HG02678 (cell line): Measurements from ENCODE around the gene TNS3.
"Not testable (repeated sequence)": the region's sequence is repeated elsewhere in the genome, so short reads cannot be mapped to it uniquely, and the experiment has no call there.

ENCODE experiments used
- ATAC-seq: cut with Tn5 transposase; IDR thresholded peaks from one replicate; pipeline ENCODE4 v1.9.1; 2021; ENCODE audit warnings: mild to moderate bottlenecking, moderate library complexity; ENCODE audit not compliant: unreplicated experiment

Gene TNS3

DNA sequence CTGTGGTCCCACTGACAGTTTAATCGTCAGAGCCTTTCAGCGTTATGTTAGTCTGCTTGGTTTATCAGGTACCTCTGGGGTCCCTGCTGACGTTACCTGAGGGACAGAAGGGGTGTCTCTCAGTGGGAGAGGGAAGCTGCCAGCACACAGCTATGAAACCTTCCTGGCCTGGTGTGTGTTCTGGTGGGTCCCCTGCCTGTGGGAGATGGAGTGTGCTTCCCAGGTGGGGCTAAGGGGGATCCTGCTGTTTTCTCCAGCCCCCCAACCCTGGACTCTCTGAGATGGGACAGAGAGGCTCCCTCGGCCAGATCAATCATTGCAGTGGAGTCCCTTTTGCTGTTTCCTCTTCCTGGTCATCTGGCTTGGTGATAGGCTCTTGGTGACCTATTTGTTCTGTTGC lies 308.8 kb downstream of the TNS3 start:
- ATAC-seq, result no peak

DNA sequence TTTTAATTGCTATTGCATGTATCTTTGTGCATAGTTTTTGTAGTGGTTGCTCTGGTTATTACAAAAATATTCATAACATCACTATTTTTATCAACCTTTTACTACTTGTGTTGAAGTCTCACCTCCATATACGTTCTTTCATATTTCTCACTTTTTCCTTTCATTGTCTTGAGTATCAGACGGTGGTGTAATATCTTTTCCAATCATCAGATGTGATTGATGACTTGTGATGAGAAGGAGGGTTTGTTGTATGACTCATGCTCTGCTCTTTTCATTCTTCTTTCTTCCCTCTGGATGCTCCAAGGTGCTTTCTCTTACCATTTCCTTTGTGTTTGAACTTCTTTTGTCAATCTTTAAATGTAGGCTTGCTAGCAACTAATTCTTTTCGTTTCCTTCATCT lies 310.2 kb downstream of the TNS3 start:
- ATAC-seq, result no peak

DNA sequence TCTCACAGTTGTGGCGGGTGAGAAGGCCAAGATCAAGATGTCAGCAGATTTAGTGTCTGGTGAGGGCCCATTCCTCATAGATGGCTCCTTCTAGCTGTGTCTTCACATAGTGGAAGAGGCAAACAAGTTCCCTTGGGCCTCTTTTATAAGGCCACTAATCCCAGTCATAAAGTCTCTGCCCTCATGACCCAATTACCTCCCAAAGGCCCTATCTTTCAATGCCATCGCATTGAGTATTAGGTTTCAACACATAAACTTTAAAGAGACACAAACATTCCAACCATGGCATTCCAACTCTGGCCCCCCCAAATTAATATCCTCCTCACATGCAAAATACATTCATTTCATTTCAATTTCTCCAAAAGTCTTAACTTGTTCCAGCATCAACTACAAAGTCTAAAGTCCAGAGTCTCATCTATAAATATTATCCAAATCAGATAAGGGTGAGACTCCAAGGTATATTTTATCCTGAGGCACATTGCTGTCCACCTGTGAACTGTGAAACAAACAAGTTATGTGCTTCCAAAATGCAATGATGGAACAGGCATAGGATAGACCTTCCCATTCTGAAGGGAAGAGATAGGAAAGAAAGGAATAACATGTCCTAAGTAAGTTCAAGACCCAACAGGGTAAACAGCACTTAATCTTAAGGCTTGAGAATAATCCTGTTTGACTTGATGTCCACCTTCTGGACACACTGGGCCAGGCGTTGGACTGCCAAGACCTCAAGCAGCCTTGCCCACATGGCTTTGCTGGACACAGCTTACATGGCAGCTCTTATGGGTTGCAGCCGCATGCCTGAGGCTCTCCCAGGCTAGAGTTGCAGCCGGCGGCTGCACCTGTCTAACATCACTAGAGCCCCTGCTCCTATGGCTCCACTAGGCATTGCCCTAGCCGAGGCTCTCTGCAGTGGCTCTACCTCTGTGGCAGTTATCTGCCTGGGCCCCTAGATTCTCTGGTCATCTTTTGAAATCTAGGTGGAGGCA lies 312.8 kb downstream of the TNS3 start:
- ATAC-seq, result no peak

DNA sequence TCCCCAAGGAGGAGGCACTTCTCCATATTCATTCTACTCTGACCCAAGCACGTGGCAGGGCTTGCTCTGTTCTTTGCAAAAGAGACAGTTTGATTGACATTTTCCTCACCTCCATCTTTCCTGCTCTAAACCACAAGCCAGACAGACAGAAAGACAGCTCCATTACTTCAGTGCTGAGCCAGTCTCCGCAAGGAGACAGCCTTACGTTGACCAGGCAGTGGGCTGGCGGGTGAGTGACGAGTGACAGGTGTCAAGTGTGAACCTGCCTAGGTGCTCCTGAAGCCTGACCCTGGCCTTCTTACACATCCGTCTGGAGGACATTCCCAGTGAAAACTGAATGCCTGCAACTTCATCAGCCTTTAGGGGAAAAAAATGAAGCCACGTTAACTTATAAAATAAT lies 314.6 kb downstream of the TNS3 start:
- ATAC-seq, result no peak

DNA sequence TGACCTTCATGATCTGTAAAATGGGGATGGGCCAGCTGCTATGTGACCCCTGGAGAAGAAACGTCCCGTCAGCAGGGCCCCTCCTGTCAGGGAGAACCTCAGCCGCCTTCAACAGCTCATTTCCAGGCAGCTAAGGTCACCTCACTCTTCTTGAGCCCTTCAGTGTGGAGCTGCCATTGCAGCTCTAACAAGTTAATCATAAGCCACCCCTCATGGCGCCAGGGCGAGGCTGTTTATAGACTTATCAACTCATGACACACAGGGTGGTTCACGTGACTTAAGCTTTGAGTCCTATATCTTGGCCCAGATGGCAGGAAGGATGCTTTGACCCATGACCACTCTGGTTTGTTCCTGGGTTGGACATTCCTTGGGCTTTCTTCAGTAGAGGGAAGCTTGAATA lies 315.1 kb downstream of the TNS3 start:
- ATAC-seq, result no peak

DNA sequence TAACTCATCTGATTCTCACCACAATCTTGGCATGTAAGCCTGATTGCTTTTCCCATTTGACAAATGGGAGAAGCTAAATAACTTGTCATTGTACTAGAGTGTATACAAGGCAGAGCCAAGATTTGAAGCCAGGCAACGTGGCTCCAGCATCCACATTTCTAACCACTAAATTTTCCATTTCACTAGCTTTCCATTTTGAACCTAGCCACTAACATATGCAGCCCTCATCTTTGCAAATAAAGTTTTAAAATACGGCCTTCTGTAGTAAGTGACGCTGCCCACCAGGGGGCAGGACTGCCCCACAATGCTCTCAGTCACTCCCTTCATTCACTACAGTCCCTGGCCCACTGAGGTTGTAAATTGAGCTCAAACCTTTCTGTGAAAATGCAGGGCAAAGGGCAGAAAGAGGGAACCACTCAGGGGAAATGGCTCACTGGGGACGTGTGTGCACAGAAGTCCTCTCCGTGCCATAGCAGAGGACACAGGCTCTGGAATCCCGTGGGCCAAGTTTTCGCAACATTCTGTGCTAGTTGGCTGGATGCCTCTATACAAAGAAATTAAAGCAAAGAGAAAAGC lies 315.7 kb downstream of the TNS3 start:
- ATAC-seq, result peak; percentile 89

DNA sequence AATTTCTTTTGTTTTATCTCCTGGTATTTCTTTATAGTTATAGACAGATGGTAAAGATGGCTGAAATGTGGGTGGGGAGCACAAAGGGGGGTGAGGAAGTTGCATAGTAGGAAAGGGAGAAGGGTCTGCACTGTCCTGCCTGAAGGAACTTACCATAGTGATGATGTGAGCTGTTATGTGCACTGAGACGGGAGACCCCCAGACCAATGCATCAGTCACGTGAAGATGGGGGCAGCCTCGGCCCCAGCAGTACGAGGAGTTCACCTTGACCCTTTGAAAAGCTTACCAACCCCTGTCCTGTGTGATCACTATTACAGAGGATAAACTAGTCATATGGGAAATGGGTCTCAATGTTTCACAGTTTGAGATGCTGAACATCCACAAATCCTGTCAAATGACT lies 316.3 kb downstream of the TNS3 start:
- ATAC-seq, result no peak

DNA sequence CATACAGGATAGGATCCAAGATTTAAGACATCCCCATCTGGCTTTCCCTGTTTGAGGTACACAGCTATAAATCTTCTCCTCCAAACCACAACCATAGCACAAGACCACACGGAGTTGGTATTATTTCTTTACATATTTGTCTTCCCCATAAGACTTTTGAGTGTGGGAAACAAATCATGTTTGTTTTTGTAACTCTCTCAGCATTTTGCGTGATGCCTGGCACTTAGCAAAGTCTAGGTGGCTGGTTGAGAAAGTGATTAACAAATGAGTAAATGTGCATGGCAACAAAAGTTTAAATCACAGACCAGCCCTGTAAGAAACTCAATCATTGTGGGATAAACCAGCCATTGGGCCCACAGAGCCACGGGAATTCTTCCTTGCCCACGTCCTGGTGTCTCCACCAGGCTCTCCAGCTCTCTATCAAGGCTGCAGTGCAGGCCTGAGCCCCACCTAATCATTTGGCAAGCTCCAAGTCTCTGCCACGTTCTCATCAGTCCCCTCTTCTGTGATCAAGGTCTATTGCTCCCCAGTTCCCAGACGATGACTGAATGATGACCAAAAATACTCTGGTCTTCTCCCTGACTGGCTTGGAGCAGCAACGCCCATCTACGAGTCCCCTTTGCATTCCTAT lies 317.8 kb downstream of the TNS3 start:
- no peak for ATAC-seq

DNA sequence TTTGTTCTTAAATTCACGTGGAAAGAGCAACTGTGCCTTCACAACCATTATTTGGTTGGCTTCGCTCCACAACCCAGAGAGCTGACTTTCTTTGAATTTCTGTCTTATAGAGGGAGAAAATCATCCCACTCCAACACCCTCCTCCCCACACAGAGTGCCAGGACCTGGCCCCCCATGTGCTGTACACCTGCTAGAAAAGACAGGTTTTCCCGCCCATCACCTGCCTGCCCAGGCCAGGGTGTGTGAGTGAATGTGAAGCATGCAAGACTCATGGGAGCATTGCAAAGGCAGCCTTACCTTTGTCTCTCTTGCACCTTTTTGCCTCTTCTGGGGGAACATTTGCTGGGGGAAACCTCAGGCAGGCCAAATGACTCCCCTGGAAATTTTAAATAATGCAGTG lies 319.0 kb downstream of the TNS3 start:
- no peak for ATAC-seq

DNA sequence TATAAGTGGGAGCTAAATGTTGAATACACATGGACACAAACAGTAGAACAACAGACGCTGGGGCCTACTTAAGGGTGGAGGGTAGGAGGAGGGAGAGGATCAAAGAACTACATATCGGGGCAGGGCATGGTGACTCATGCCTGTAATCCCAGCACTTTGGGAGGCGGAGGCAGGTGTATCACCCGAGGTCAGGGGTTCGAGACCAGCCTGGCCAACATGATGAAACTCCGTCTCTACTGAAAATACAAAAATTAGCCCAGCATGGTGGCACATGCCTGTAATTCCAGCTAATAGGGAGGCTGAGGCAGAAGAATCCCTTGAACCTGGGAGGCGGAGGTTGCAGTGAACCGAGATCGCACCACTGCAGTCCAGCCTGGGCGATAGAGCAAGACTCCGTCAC lies 319.8 kb downstream of the TNS3 start:
- ATAC-seq, result not testable (repeated sequence)

DNA sequence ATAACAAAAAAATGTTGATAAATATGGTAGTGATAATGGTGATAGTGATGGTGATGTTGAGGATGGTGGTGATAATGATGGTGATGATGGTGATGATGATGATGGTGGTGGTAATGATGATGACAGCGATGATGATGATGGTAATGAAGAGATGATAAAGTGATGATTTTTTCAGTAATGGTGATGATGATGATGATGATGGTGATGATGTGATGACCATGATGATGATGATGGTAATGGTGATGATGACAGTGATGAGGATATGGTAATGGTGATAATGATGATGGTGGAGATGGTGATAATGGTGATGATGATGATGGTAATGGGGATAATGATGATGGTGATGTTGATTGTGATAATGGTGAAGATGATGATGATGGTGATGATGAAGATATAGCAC lies 321.6 kb downstream of the TNS3 start:
- ATAC-seq, result no peak

DNA sequence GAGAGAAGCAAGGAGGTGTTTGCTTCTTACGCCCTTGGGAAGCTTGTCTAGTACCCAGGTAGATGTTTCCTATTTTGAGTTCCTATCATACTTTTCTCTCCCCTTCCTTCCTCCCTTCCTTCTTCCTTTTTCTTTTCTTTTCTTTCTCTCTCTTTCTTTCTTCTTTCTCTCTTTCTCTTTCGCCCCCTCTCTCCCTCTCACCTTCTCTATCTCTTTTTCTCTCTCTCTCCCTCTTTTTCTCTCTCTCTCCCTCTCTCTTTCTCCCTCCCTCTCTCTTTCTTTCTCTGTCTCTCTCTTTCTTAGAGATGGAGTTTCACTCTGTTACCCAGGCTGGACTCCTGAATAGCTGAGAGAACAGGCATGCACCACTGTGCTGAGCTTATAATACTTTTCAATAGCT lies 322.2 kb downstream of the TNS3 start:
- ATAC-seq, result no peak

DNA sequence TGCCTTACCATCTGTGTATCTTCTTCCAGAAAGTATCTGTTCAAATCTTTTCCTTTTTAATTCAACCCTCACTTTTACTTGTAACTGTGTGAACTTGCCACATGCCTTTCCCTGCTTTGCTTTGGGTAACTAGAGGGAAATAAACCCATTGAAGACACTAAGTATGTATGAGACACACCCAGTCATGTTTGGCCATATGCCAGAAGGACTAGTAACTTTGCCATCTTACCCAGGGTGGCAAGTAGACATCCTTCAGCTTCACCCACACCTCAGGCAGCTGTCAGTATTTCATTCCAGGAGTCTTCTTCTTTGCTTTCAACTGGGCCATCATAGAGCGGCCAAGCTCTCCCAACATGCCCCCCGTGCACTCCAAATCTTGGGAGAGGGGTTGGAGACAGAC lies 323.1 kb downstream of the TNS3 start:
- ATAC-seq, result no peak

DNA sequence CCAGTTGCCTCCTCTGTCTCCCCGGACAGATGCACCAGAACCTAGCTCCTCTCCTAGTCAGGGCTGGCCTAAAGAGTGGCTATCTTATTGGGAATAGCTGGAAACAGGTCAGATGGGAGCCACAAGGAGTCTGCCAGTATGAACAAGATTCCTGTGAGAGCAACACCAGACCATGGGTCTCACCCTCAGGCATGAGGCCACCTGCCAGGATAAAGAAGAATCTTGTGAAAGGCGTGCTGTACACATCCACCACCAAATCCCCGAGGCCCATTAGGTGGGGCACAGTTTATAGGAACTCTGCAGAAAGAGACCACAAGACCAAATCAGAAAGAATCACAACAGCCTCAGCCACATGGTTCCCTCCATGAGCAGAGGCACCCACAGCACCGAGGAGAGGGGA lies 325.9 kb downstream of the TNS3 start:
- ATAC-seq, result no peak

DNA sequence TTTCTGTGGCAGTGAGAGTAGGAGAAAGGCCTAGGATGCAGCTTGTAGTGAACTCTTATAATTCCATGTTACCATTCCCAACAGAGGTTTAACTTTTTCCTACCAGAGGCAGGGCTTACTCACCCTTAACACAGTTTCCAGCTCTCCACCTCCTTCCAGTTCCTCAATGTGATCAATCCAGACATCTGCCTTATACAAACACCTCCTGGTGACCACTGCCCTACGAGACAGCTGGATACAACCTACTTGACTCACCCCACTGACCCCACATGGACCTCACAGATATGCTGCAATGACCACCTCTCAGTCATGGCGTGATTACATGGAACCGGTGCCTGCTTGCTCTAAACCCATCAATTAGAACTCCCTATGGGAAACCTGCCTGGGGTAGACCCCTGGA lies 326.5 kb downstream of the TNS3 start:
- ATAC-seq, result no peak

DNA sequence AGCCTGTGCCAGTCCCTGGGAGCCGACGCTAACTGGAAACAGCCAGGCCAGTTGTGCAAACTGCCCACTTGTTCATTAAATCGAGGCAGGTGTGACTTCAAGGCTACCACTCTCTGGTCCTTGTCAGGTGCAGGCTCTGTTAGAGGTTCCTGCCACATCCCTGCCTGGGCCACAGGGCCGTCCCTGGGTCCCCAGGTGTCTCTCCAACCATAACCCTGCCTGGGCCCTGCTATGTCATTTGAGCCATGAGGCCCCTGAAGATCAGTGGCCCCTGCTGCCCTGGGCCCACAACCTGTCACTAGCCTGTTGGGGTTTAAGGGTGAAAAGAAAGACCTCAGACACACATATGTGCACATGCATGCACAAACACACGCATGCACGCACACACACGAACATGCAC lies 326.9 kb downstream of the TNS3 start:
- ATAC-seq, result no peak

DNA sequence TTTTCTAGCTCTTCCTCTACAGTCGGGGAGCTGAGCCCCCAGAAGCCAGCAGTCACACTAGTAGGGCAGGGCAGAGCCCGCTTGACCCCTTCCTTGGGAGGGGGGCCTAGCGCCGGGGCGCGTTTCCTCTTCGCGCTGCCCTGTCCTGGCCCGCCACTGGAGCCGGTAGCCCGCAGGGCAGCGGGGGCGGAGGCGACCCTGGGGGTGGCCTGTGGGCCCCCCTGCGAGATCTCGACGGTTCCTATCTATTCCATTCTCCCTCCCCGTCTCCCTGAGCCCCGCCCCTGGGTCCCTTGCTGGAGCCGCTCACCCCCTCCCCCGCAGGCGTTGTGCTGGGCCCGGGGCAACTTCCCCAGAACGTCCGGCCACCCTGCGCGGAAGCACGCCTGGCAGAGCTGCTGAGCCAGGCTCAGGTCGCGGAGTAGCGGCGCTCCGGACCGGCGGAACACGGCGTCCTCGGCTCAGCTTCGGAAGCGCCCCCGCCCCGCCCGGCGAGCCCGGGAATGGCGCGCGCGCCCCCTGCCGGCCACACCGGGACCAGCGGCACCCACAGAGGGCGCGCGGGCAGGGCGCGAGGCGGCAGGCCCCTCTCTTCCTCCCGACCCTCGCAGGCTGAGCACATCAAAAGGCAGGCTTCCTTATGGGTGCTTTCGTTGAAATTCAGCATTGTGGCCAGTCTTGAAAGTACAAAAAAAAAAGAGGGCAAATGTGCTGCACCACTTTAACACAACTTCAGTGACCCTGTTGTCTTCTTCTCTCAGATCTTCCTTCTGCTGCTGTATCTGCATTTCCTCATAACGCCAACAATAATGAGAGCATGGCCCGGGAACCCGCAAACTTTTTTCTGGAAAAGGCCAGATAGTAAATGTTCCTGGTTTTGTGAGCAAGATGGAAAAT lies 327.6 kb downstream of the TNS3 start:
- ATAC-seq, result peak; percentile 85

DNA sequence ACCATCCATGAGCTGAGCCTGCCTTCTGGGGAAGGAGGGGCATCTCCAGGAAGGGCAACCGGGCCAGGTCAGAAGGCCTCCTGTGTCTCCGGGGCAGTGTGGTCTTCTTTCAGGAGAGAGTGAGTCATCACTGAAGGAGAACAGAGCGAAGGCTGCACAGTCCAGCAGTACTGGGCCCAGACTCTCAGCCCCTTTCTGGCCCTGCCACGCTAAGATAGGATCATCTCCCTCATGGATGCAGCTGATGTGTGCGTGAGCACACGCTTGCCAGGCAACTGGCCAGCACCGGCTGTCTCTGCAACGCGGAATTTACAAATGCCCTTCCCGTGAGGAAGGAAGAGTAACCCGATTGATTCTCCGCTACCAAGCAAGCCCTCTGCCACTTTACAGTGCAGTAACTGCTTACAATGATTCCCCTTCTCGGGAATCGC lies 328.2 kb downstream of the TNS3 start:
- ATAC-seq, result peak; percentile 38

DNA sequence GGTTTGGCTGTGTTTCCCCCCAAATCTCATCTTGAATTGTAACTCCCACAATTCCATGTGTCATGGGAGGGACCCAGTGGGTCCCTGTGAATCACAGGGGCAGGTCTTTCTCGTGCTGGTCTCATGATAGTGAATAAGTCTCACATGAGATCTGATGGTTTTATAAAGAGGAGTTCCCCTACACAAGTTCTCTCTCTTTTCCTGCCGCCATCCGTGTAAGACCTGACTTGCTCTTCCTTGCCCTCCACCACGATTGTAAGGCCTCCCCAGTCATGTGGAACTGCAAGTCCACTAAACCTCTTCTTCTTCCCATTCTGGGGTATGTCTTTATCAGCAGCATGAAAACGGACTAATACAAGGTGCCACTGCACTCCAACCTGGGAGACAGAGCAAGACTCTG lies 329.2 kb downstream of the TNS3 start:
- no peak for ATAC-seq

DNA sequence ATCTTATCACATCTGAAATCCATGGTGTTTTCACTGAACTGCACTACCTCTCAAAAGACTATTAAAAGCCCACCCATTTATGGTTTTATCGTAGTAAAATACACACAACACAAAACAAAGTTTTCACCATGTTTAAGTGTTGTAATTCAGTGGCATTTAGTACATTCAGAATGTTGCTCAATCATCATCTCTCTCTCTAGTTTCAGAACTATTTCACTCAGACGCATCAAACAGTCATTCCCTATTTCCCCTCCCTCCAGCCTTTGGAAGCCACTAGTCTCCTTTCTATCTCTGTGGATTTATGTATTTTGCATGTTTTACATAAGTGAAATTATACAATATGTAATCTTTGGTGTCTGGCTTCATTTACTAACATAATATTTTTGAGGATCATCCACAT lies 332.6 kb downstream of the TNS3 start:
- no peak for ATAC-seq

DNA sequence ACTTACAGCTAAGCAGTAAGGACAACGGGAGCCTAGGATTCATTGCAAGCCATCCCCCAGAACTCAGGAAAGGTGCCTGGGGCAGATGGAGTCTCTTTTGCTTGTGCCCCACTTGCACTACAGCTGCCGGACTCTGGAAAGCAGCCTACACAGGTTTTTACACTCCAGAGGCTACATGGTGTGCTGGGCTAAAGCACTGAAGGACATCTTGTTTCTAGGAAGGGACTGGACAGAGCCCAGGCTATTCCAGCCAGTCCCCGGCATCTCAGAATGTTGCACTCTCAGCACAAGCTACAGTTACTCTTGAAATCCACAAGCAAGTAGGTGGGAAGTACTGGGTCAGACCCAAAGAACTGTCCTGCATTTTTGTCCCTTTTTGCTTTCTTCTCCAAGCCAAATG lies 333.1 kb downstream of the TNS3 start:
- no peak for ATAC-seq
